ENCODE results near the gene KLHDC7B. TPM values are rescaled to one million over a fixed set of nuclear protein-coding genes. Genes with fewer than 3 reads are reported as not detected.

Gene KLHDC7B
- total RNA-seq, 2 experiments from 2014 or later = 2.3 TPM

GRCh38 chr22:50516068-50516467 lies 29.6 kb upstream of the KLHDC7B start:
- H3K36me3 Mint-ChIP-seq (ENCODE audit: low read depth) = peaks cover 65% of the 10 kb centered on the region
- no peaks in the 10 kb centered on the region for H3K9me3 ChIP-seq (ENCODE audit: control insufficient read depth in 1 of 2, insufficient read depth in 1 of 2, low read length in 2 of 2)
- H3K4me3 Mint-ChIP-seq = no peak overlapping the region
- no peak overlapping the region for H3K4me3 ChIP-seq (ENCODE audit: low read length)
- no peaks in the 10 kb centered on the region for H3K27me3 Mint-ChIP-seq
- CTCF ChIA-PET = no interaction called here
- no peak for TF ChIP-seq CTCF (IDR thresholded peaks at IDR 0.05)
- H3K27me3 ChIP-seq (ENCODE audit: control insufficient read depth in 1 of 2, insufficient read depth in 2 of 2, low read length in 2 of 2) = no peaks in the 10 kb centered on the region
- DNase-seq = no peak
- intact Hi-C loops (cut with DNase I, micrococcal nuclease) = no loop called here
- POLR2A ChIA-PET = interaction anchor here (0.8 kb wide), 1 partner anchor 10 kb away, joined by 3 read pairs; no protein-coding TSS in a partner anchor
- H3K27ac ChIP-seq (ENCODE audit: low read depth in 1 of 2, low read length in 2 of 2) = no peak overlapping the region
- H3K36me3 ChIP-seq (ENCODE audit: insufficient read depth, low read length) = peaks cover 52% of the 10 kb centered on the region
- peaks cover 2% of the 10 kb centered on the region for H3K4me1 ChIP-seq (ENCODE audit: insufficient read depth, low read length)
- no peak overlapping the region for H3K27ac Mint-ChIP-seq
- ATAC-seq (ENCODE audit: poor library complexity) = no peak
- peaks cover 7% of the 10 kb centered on the region for H3K4me1 Mint-ChIP-seq (ENCODE audit: low read depth)
- no peaks in the 10 kb centered on the region for H3K9me3 Mint-ChIP-seq

- peaks cover 60% of the 10 kb centered on the region for H3K36me3 ChIP-seq (ENCODE audit: insufficient read depth, low read length)
Observed at GRCh38 chr22:50516891-50517290, 28.8 kb upstream of the KLHDC7B start.

GRCh38 chr22:50517495-50518260 lies 28.0 kb upstream of the KLHDC7B start:
- peaks cover 7% of the 10 kb centered on the region for H3K4me1 Mint-ChIP-seq (ENCODE audit: low read depth)
- H3K27me3 Mint-ChIP-seq = no peaks in the 10 kb centered on the region
- peaks cover 64% of the 10 kb centered on the region for H3K36me3 ChIP-seq (ENCODE audit: insufficient read depth, low read length)
- no peak overlapping the region for H3K27ac Mint-ChIP-seq
- no peak for ATAC-seq (ENCODE audit: poor library complexity)
- intact Hi-C loops (cut with DNase I, micrococcal nuclease) = no loop called here
- CTCF ChIA-PET = interaction anchor here (0.8 kb wide), 1 partner anchor 8 kb away, joined by 3 read pairs; no protein-coding TSS in a partner anchor
- H3K9me3 Mint-ChIP-seq = no peaks in the 10 kb centered on the region
- H3K27ac ChIP-seq (ENCODE audit: low read depth in 1 of 2, low read length in 2 of 2) = no peak overlapping the region
- H3K4me3 Mint-ChIP-seq = no peak overlapping the region
- H3K9me3 ChIP-seq (ENCODE audit: control insufficient read depth in 1 of 2, insufficient read depth in 1 of 2, low read length in 2 of 2) = no peaks in the 10 kb centered on the region
- POLR2A ChIA-PET = interaction anchor here (1.1 to 1.3 kb wide), 2 partner anchors 8 to 9 kb away, joined by 5 to 6 read pairs; partner anchors contain the start of genes LMF2, NCAPH2 and SCO2
- H3K27me3 ChIP-seq (ENCODE audit: control insufficient read depth in 1 of 2, insufficient read depth in 2 of 2, low read length in 2 of 2) = no peaks in the 10 kb centered on the region
- H3K4me3 ChIP-seq (ENCODE audit: low read length) = no peak overlapping the region
- TF ChIP-seq CTCF (IDR thresholded peaks at IDR 0.05) = no peak
- H3K36me3 Mint-ChIP-seq (ENCODE audit: low read depth) = peaks cover 65% of the 10 kb centered on the region
- DNase-seq = no peak
- peaks cover 2% of the 10 kb centered on the region for H3K4me1 ChIP-seq (ENCODE audit: insufficient read depth, low read length)

More at GRCh38 chr22:50516891-50517290, 28.8 kb upstream of the KLHDC7B start:
- Histone ChIP-seq H3K4me3 (ENCODE audit: low read length) (no peak overlapping the region), H3K9me3 (ENCODE audit: control insufficient read depth in 1 of 2, insufficient read depth in 1 of 2, low read length in 2 of 2) (no peaks in the 10 kb centered on the region), H3K27ac (ENCODE audit: low read depth in 1 of 2, low read length in 2 of 2) (no peak overlapping the region), H3K27me3 (ENCODE audit: control insufficient read depth in 1 of 2, insufficient read depth in 2 of 2, low read length in 2 of 2) (no peaks in the 10 kb centered on the region), H3K4me1 (ENCODE audit: insufficient read depth, low read length) (peaks cover 2% of the 10 kb centered on the region)
- no peaks in the 10 kb centered on the region for H3K9me3 Mint-ChIP-seq
- no peak for DNase-seq
- no peak overlapping the region for H3K27ac Mint-ChIP-seq
- CTCF ChIA-PET = interaction anchor here (0.8 kb wide), 1 partner anchor 9 kb away, joined by 3 read pairs; no protein-coding TSS in a partner anchor
- POLR2A ChIA-PET = interaction anchor here (1.1 to 1.3 kb wide), 2 partner anchors 9 kb away, joined by 5 to 6 read pairs; partner anchors contain the start of genes LMF2, NCAPH2 and SCO2
- H3K4me3 Mint-ChIP-seq = no peak overlapping the region
- peaks cover 7% of the 10 kb centered on the region for H3K4me1 Mint-ChIP-seq (ENCODE audit: low read depth)
- H3K36me3 Mint-ChIP-seq (ENCODE audit: low read depth) = peaks cover 67% of the 10 kb centered on the region
- intact Hi-C loops (cut with DNase I, micrococcal nuclease) = no loop called here
- no peak for ATAC-seq (ENCODE audit: poor library complexity)
- no peaks in the 10 kb centered on the region for H3K27me3 Mint-ChIP-seq
- TF ChIP-seq CTCF (IDR thresholded peaks at IDR 0.05) = no peak
